HL-60 (cell line): ENCODE data around the gene JARID2.

ENCODE experiments used
- GABPA ChIP-seq: IDR thresholded peaks from 2 replicates; pipeline ENCODE4 v1.6.1; 2012; ENCODE audit warnings: low read depth
- POLR2AphosphoS5 ChIP-seq: IDR thresholded peaks from 2 replicates; pipeline ENCODE4 v1.6.1; 2012; ENCODE audit warnings: low read depth
- TF ChIP-seq, protein P1 (sequence below): IDR thresholded peaks from one replicate; pipeline ENCODE4 v1.5.1; 2011; ENCODE audit warnings: low read length, control low read depth, inconsistent platforms; ENCODE audit not compliant: insufficient read depth
- TF ChIP-seq, protein P2 (sequence below): IDR thresholded peaks from 2 replicates; pipeline ENCODE4 v1.6.1; 2012; ENCODE audit warnings: low read depth; ENCODE audit not compliant: insufficient replicate concordance

- TF ChIP-seq, protein P1, sequence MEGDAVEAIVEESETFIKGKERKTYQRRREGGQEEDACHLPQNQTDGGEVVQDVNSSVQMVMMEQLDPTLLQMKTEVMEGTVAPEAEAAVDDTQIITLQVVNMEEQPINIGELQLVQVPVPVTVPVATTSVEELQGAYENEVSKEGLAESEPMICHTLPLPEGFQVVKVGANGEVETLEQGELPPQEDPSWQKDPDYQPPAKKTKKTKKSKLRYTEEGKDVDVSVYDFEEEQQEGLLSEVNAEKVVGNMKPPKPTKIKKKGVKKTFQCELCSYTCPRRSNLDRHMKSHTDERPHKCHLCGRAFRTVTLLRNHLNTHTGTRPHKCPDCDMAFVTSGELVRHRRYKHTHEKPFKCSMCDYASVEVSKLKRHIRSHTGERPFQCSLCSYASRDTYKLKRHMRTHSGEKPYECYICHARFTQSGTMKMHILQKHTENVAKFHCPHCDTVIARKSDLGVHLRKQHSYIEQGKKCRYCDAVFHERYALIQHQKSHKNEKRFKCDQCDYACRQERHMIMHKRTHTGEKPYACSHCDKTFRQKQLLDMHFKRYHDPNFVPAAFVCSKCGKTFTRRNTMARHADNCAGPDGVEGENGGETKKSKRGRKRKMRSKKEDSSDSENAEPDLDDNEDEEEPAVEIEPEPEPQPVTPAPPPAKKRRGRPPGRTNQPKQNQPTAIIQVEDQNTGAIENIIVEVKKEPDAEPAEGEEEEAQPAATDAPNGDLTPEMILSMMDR: no peak
- TF ChIP-seq GABPA (no peak), POLR2AphosphoS5 (no peak)
- TF ChIP-seq, protein P2, sequence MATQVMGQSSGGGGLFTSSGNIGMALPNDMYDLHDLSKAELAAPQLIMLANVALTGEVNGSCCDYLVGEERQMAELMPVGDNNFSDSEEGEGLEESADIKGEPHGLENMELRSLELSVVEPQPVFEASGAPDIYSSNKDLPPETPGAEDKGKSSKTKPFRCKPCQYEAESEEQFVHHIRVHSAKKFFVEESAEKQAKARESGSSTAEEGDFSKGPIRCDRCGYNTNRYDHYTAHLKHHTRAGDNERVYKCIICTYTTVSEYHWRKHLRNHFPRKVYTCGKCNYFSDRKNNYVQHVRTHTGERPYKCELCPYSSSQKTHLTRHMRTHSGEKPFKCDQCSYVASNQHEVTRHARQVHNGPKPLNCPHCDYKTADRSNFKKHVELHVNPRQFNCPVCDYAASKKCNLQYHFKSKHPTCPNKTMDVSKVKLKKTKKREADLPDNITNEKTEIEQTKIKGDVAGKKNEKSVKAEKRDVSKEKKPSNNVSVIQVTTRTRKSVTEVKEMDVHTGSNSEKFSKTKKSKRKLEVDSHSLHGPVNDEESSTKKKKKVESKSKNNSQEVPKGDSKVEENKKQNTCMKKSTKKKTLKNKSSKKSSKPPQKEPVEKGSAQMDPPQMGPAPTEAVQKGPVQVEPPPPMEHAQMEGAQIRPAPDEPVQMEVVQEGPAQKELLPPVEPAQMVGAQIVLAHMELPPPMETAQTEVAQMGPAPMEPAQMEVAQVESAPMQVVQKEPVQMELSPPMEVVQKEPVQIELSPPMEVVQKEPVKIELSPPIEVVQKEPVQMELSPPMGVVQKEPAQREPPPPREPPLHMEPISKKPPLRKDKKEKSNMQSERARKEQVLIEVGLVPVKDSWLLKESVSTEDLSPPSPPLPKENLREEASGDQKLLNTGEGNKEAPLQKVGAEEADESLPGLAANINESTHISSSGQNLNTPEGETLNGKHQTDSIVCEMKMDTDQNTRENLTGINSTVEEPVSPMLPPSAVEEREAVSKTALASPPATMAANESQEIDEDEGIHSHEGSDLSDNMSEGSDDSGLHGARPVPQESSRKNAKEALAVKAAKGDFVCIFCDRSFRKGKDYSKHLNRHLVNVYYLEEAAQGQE: no peak
Observed at GRCh38 chr6:15522026-15522425, 276.2 kb downstream of the JARID2 start.
